GM18498 (cell line): Measurements from ENCODE around the gene PTMA.
"Not testable (repeated sequence)": the region's sequence is repeated elsewhere in the genome, so short reads cannot be mapped to it uniquely, and the experiment has no call there.

ENCODE experiments used
- ATAC-seq: cut with Tn5 transposase; IDR thresholded peaks from one replicate; pipeline ENCODE4 v1.9.1; 2021; ENCODE audit warnings: mild to moderate bottlenecking, moderate library complexity; ENCODE audit not compliant: unreplicated experiment

PTMA gene

DNA sequence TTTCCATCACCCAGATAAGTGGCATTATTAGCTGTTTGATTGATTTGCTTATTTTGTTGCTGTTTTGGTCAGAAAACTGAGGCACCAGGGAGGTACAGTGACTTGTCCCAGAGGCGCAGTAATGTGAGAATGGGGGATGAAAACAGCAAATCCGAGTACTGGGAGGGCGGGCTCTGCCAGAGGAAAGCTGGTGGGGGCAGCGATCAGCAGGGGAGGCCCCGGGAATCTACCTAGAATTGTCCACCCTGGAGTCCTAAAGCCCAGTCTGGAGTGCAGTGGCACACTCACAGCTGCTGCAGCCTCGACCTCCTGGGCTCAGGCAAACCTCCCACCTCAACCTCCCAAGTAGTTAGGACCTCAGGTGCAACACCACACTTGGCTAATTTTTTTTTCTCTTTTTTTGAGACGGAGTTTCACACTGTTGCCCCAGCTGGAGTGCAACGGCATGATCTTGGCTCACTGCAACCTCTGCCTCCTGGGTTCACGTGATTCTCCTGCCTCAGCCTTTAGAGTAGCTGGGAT, 17.0 kb upstream of the PTMA start:
- ATAC-seq: no peak

DNA sequence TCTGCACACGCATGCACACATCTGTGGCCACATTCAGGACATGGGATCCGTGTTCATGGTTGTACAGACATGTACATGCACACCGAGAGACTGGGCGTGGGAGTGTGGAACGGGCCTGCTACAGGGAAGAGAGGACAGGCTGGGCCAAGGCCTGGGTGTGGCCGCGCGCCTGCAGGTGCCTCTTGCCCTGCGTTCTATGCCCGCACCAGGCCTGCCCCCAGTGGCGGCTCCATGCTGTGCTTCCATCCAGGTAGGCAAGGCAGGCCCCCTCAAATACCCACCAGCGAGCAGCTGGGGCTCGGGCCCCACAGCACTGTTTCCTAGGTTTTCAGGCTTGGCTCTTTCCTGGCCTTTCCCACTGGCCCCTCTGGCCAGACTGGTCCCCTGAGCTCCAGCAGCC, 15.5 kb upstream of the PTMA start:
- ATAC-seq: no peak

DNA sequence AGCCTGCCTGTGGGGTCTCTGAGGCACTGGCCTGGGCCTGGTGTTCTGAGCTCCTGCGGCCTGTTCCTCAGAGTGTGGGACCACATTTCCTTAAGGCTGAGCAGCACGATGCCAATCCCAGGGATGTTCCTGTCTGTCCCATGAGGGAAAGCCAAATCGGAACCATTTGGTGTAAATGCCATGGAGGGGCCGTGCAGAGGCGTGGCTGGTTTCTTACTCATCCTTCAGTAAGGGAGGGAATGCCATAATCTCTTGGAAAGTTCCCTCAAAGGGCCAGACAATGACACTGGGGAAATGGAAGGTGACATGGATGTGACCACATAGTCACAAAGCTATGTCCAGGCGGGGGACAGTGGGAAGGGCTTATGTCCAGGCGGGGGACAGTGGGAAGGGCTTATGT, 14.4 kb upstream of the PTMA start:
- no peak for ATAC-seq

DNA sequence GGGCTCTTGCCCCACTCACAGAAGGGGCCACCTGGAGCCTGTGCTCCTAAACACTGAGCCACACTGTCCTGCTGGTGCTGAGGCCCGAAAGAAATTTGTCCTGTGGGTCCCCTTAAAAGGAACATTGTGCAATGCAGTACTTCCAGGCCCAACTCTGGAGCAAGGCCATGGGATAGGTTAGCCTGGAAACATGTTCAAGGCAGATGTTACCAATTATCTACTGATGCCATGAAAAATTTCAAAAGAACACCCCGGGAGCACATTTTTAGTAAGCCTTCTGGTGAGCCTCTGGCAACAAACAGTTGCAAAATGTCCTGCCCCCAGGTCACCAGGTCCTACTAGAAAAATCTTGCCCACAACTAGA, 12.3 kb upstream of the PTMA start:
- no peak for ATAC-seq

DNA sequence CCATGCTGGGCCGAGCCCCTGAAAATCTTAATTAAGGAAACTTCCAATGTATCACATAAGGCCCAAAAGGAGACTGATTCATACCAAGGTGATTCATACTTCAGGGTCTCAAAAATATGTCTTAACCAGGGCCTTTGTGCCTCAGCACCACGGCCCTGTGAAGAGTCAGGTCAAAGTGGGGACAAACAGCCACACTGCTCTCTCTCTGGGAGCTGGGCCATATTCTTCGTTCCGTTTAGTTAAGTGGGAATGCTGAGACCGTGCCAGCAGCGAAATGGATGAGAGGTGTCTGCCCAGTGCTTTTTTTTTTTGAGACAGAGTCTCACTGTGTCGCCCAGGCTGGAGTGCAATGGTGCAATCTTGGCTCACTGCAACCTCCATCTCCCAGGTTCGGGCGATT, 9.3 kb upstream of the PTMA start:
- no peak for ATAC-seq

DNA sequence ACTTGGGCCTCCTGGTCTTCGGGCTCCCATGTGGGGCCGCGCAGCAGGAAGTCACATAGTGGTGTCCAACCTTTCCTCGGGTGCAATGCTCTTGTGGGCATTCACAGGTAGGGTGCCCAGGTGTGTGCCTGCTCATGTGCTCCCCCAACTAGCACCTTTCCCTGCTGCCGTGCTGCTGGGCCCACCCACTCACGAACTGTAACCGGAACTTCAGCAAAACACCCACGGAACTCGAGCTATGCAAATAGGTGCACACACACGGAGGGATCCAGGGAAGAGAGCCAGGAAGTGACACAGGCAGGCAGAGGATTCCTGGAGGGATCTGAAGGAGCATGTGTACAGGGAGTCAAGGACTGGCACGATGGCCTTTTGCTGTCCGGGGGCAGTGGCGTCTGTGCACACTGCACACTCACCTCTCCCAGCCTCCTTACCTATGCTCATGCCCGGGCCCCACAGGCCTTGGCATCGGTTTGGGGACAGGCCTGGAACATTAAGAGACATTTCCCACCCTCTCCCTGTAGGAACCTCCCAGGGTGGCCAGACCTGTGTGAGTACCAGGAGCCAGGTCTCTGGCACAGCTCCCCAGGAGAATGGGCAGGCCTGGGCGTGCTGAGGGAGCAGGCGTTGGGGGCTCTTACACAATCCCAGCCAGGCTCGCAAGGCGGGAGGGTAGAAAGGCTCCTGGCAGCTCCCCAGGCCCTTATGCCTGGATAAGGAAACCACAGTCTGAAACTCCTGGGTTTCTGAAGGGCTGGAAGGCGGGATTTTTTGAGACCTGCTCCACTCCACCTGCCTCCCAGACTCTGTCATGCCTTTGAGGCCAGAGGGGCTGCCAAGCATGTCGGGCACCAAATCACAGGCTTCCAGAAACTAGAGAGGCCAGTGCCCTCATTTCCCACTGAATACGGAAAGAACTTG, 6.6 kb upstream of the PTMA start:
- no peak for ATAC-seq

DNA sequence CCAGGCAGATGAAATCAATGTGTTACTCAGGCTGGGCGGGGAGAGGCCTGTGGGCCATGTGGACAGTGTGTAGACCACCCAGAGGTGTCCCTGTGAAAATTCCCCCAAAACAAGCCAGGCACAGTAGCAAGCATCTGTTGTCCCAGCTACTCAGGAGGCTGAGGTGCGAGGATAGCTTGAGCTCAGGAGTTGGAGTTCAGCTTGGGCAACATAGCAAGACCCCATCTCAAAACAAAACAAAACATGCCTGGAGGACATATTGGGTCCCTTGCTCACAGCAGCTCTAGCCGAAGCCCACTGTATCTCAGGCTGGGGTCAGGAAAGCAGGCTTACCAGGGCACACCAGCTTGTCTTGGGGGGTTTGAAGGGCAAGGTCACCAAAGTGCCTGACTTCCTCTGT, 4.3 kb upstream of the PTMA start:
- no peak for ATAC-seq

DNA sequence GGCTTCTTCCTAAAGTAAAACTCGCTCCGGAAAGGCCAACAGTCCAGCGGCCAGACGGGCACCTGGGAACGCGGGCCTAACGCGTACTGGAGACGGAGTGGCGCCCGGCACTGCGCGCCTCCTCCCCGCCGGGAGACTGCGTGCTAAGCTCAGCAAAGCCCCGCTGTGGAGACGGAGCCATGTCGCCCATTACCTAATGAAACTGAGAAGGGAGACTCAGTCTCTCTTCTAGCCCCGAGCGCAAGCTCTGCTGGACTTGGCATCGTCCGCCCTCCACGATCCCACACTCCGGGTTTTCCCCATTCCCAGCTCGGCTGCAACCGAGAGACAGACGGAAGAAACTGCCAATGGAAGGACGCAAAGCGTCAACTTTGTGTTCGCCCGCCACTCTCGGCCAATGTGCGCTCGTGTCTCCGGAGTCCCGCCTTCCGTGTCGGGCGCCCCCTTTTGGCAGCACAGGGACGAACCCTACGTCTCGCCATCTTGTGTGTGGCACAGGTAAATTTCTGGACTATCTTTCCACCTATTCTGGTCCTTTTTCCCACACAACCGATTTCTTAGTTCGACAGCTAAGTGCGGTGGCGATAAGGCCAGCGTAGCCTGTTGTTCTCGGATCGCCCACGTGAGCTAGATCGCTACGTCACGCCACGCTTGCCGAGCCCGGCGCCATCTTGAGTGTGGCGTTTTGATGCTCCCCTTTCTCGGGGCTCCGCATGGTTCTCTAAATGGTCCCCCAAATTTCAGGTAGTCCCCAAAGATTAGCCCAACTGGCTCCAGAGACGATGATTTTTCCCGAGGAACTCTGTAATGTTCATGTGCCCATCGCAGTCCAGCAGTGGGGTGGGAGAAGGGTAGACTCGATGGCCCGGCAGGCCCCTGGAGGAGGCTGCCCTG, 1.3 kb upstream of the PTMA start:
- ATAC-seq: peak; percentile 44

DNA sequence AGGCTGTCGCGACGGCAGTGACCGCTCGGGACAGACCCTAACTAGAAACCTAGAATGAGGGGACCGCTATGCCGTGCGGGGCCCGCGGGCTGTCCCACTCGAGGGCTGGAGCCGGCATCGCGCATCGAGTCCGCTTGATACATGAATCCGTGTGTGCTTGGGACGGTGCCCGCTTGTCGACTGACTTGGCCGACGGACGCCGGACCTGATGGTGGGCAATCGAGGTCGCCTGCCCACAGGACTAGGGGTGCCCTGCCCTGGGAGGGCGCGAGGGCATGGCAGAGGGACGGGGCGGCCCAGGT, 749 bp upstream of the PTMA start:
- peak; percentile 0 for ATAC-seq

DNA sequence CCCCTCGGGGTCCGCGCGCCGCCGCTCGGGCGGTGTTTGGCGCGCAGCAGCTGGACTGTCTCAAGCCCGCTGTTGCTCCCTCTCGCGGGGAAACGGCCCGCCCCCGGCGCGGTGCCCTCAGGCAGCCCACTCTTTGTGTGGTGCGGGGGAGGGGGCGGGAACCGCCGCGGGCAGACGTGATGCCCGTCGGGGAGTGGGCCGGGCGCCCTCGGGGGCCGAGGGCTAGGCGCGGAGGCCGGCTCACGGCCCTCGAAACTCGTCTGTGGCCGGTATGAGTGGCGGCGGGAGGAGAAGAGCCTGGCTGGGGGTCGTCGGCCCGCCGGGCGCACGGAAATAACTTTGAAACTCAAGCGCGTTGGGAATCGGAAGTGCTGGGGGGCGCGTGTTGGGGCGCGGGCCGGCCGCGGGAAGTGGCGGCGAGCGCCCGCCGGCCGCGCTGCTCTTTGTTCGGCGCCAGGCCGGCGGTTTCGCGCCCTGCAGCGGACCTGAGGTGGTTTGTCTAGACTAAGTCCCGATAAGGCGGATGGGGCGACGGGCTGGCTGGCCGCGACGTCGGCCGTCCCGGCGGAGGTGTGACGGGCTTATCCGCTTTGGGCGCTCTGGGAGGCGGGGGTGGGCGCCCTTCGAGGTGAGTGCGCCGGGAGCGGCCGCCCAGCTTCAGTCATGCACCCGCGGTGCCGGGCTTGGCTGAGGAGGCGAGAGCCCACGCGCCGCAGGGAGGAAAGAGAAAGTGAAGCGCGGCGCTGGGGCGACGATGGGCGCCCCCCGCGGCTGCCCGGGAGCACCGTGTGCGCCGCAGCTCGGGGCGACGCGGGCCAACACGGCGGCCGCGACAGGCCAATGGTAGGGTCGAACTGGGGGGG, 679 bp downstream of the PTMA start:
- no peak for ATAC-seq

DNA sequence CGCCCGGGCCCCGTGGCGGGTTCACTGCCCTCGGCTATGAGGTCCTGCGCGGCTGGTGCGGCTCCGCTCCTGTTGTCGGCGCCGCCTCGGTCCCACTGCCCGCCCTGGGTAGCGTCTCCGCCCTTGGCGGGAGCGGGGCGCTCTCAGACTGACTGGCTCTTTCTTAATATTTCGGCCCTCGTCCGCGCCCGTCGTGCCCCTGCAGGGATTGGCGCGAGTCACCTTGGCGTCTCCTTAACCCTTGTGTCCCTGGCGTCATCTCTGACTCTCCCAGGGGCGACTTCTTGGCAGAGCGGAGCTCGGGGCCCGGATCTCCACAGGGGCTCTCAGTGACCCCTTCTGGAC, 1.3 kb downstream of the PTMA start:
- no peak for ATAC-seq

DNA sequence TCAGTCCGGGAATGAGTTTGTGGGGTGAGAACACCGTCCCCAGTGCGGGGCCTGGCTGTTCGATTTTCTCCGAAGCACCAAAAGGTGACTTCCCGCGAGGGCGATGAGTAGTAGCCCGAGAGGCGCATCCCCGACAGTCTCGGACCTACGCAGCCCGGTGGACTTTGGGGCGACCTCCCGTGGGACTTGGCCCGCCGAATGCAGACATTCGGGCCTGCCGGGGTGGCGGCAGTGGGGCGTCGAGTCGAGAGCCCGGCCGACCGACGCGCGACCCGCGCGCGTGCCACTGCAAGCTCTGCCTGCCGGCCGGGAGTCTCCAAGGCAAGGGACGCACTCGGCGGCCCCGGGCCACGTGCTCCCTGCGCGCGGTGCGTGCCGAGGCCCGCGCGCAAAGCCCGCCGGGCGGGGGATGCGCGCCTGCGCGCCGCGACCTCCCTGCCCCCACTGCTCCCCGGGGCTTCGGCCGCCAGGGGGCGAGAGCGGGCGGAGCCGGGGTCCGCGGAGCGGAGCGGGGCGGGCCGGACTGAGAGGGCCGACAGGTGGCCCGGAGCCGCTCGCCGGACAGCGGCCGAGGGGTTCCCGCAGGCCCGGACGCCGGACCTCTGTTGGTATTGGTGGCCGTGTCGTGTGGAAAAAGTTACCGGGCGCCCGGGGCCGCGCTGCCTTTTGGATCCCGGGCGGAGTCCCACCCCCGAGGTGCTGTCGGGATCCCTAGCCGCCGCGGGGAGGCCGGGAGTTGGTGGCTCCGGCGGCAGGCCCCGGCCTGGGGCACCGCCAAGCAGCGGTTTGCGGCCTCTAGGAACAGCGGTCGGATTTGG, 1.9 kb downstream of the PTMA start:
- ATAC-seq: peak; percentile 23

DNA sequence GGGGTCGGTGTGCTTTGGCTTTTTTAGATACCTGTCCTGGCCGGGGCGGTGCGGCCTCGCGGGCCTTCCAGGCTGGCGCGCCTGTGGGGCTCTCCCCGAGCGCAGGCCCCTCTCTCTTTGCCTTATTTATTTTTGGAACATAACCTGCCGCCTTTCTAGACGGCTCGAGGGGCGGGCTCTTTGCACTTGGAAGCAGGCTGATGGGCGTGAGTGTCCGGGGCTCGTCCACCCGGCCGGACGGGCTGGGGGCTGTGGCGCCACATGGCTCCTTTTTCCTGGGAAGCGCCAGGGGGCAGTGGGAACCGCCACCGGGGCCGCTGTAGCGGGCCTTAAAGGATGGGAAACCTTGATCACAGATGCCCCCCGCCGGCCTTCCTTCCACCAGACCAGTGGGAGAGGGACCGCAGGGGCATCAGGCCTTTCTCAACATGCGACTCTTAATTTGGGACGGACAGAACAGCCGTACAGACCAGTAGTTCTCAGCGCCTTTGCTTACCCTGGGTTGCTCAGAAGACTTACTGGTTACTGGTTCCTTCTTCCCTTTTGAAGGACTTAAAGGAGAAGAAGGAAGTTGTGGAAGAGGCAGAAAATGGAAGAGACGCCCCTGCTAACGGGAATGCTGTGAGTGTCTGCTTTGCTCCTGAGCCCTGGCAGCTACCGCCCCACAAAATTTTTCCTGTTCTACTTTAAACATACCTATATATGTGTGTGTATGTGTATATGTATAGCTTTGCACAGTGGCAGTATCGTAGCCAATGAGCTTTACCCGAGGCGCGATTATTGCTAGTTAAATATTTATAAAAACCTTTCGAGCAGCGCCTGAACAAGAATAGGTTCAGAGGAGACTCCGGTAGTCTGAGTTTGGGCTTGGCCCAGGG, 2.7 kb downstream of the PTMA start:
- ATAC-seq: no peak

DNA sequence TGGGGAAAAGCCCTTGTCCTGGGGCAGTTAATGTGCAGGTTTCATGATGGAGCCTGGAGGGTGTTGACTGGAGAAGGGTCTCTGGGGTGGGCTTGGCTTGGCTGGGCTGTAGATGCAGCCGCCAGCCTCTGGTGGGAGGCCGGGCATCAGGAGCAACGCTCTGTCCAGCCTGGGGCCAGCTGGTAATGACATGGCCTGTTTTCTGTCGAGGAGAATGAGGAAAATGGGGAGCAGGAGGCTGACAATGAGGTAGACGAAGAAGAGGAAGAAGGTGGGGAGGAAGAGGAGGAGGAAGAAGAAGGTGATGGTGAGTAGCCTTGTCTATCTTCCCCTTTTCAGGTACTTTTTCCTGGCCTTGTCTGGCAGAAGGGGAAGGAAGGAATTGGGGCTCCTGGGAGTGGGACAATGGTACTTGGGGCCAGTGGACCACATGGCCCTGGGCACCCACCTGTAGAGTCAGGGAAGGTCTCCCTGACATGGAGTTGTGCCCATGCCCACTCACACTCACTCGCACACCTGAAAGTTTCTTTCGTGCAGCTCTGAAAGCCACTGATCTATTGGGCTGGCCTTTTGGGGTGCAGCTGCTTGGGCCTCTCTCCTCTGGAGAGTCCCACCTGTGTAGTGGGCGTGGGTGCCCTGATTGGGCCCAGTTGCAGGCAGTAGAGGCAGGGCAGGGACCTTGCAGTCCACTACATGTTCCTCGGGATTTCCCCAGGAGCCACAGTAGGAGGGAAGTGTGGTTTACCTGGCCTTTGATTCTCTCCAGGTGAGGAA, 3.5 kb downstream of the PTMA start:
- no peak for ATAC-seq

DNA sequence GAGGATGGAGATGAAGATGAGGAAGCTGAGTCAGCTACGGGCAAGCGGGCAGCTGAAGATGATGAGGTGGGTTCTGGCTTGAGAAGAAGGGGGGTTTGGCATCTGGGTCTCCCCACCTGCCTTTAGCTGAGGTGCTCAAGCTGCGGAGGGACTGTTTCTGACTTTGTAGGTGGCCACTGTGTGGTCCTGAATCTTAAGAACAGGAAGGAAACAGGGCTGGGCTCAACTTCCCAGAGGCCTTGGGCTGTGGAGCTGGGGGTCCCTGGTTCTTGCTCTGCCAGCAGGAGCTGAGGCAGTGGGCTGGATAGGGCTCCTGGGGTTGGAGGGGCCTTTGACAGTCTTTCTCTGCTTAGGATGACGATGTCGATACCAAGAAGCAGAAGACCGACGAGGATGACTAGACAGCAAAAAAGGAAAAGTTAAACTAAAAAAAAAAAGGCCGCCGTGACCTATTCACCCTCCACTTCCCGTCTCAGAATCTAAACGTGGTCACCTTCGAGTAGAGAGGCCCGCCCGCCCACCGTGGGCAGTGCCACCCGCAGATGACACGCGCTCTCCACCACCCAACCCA, 4.2 kb downstream of the PTMA start:
- not testable (repeated sequence) for ATAC-seq

DNA sequence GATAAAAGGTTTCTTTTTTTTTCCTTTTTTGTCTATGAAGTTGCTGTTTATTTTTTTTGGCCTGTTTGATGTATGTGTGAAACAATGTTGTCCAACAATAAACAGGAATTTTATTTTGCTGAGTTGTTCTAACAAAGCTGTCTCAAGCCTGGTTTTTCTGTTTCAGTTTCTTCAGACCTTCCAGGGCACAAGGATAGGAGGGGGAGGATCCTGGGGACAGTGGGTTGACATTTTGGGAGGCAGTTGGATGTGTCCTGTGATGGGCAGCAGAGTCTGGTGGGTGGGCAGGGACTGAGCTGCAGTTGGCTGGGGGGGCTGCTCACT, 5.0 kb downstream of the PTMA start:
- ATAC-seq: not testable (repeated sequence)

DNA sequence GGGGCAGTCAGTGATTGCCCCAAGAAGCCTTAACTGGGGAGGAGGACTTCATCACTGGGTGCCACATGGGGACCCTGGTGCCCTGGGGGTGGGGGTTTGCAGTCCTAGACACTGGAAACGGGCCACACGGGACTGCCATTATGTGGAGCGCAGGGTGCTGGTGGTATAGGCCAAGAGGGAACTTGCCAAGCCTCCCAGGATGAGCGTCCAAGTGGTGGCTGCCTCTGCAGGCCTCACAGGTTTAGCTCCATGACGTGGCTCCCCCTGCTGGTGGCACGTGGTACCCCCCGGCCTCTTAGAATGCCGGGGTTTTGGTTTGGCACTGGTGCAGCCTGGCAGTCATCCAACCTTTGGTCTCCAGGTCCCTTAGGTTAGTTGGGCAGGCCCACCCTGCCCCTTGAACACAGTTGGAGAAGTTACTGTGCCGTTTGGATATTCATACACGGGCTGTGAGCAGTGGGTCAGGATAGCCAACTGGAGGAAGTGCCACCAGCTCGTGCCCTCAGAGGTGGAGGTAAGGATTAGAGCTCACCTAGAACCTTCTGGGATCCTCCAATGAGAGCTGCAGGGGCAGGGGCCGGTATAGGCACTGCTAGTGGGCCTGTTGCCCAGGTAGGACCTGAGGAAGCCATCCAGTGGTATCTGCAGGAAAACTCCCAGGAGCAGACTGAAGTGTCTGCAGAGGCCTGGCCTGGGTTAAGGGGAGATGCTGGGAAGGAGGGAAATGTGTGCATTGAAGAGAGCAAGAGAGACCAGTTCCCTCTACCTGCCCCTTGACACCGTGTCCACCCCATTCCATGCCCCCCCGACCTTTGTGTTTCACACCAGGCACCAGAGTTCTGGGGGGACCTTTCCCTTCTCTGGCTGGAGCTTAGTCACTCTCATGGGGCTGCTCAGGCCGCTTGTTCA, 5.7 kb downstream of the PTMA start:
- ATAC-seq: peak; percentile 22
